Measurements from ENCODE around the gene SPRR5.

- no peak for TF ChIP-seq CTCF (IDR thresholded peaks at IDR 0.05; ENCODE audit: low read depth, low read length)
- no peak for TF ChIP-seq EZH2phosphoT487 (IDR thresholded peaks at IDR 0.05; ENCODE audit: low read depth)
Observed at GRCh38 chr1:152996633-152997400, 49.8 kb downstream of the SPRR5 start.
